ENCODE data around the gene FGD6.

The FGD6 gene

DNA sequence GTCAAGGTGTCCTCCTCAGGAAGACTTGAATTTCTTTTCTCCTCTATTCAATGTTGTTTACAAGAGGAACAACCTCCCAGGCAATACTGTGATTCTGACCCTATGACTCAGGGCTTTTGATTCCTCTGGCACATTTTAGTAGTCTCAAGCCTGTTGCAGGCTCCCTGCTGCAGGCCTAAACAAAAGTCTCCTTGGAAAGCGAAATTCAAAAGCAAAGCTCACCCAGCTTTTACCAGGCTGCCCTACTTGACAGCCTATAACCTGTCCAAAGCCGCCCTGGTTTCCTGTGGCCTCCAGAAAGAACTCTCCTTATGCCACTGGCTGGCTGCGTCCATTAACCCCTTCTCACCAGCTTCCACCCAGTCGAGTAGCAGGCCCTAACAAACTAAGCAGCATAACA lies 11.6 kb downstream of the FGD6 start:
- H3K79me2 ChIP-seq (ENCODE audit: insufficient read depth, low read length) = no peaks in the 10 kb centered on the region
- no peak overlapping the region for H3K4me3 ChIP-seq (ENCODE audit: low read depth, low read length, poor library complexity, severe bottlenecking)
- H3K9me3 ChIP-seq (ENCODE audit: low read length) = no peaks in the 10 kb centered on the region
- no peaks in the 10 kb centered on the region for H4K20me1 ChIP-seq (ENCODE audit: insufficient read depth, low read length)
- no peak overlapping the region for H3K4me2 ChIP-seq (ENCODE audit: low read length)
- H3K9me2 ChIP-seq (ENCODE audit: low read depth, low read length) = no peaks in the 10 kb centered on the region
- peaks cover 6% of the 10 kb centered on the region for H3K4me1 ChIP-seq (ENCODE audit: insufficient read depth, low read length, severe bottlenecking)
- H3K27ac ChIP-seq (ENCODE audit: low read depth, low read length, poor library complexity, severe bottlenecking) = no peak overlapping the region
- H3K9ac ChIP-seq (ENCODE audit: low read length) = no peak overlapping the region
- no peaks in the 10 kb centered on the region for H3F3A ChIP-seq (ENCODE audit: insufficient read depth, low read length)
- H3K36me3 ChIP-seq (ENCODE audit: insufficient read depth, low read length) = no peaks in the 10 kb centered on the region
- H2AFZ ChIP-seq (ENCODE audit: low read length) = no peak overlapping the region
- H3K27me3 ChIP-seq (ENCODE audit: insufficient read depth, low read length) = no peaks in the 10 kb centered on the region
- TF ChIP-seq CTCF (IDR thresholded peaks at IDR 0.05; ENCODE audit: low read length) (no peak), EZH2 (IDR thresholded peaks at IDR 0.05; ENCODE audit: borderline replicate concordance, low read length) (no peak)

- Histone ChIP-seq H3K79me2 (ENCODE audit: insufficient read depth, low read length) (no peaks in the 10 kb centered on the region), H3K9me3 (ENCODE audit: low read length) (no peaks in the 10 kb centered on the region), H3K4me3 (ENCODE audit: low read depth, low read length, poor library complexity, severe bottlenecking) (no peak overlapping the region), H3K4me1 (ENCODE audit: insufficient read depth, low read length, severe bottlenecking) (peaks cover 6% of the 10 kb centered on the region), H3K27me3 (ENCODE audit: insufficient read depth, low read length) (no peaks in the 10 kb centered on the region), H3K9ac (ENCODE audit: low read length) (no peak overlapping the region), H3K36me3 (ENCODE audit: insufficient read depth, low read length) (no peaks in the 10 kb centered on the region), H3K9me2 (ENCODE audit: low read depth, low read length) (no peaks in the 10 kb centered on the region), H3F3A (ENCODE audit: insufficient read depth, low read length) (no peaks in the 10 kb centered on the region), H3K4me2 (ENCODE audit: low read length) (no peak overlapping the region), H4K20me1 (ENCODE audit: insufficient read depth, low read length) (no peaks in the 10 kb centered on the region), H3K27ac (ENCODE audit: low read depth, low read length, poor library complexity, severe bottlenecking) (no peak overlapping the region), H2AFZ (ENCODE audit: low read length) (no peak overlapping the region)
- TF ChIP-seq EZH2 (IDR thresholded peaks at IDR 0.05; ENCODE audit: borderline replicate concordance, low read length) (no peak), CTCF (IDR thresholded peaks at IDR 0.05; ENCODE audit: low read length) (no peak)
These were observed 12.1 kb downstream of the FGD6 start for GRCh38 chr12:95205016-95205624.

GRCh38 chr12:95204141-95204866 lies 13.0 kb downstream of the FGD6 start:
- Histone ChIP-seq H3K27ac (ENCODE audit: low read depth, low read length, poor library complexity, severe bottlenecking) (no peak overlapping the region), H3K4me2 (ENCODE audit: low read length) (no peak overlapping the region), H3K27me3 (ENCODE audit: insufficient read depth, low read length) (no peaks in the 10 kb centered on the region), H2AFZ (ENCODE audit: low read length) (no peak overlapping the region), H3K4me3 (ENCODE audit: low read depth, low read length, poor library complexity, severe bottlenecking) (no peak overlapping the region), H4K20me1 (ENCODE audit: insufficient read depth, low read length) (no peaks in the 10 kb centered on the region), H3K4me1 (ENCODE audit: insufficient read depth, low read length, severe bottlenecking) (peaks cover 14% of the 10 kb centered on the region), H3F3A (ENCODE audit: insufficient read depth, low read length) (no peaks in the 10 kb centered on the region), H3K9me2 (ENCODE audit: low read depth, low read length) (no peaks in the 10 kb centered on the region), H3K9me3 (ENCODE audit: low read length) (no peaks in the 10 kb centered on the region), H3K36me3 (ENCODE audit: insufficient read depth, low read length) (no peaks in the 10 kb centered on the region), H3K79me2 (ENCODE audit: insufficient read depth, low read length) (no peaks in the 10 kb centered on the region), H3K9ac (ENCODE audit: low read length) (no peak overlapping the region)
- no peak for TF ChIP-seq CTCF (IDR thresholded peaks at IDR 0.05; ENCODE audit: low read length)
- no peak for TF ChIP-seq EZH2 (IDR thresholded peaks at IDR 0.05; ENCODE audit: borderline replicate concordance, low read length)
